Right lobe of liver (tissue), 4 donors: ENCODE results near the gene ADGRA1.

ENCODE experiments used
- CTCF ChIP-seq, 4 donors: fragments of 200-600 bp in 3 of 4; fragments of 450-650 bp in 1 of 4; IDR thresholded peaks; one replicate each; pipeline versions ENCODE4 v1.5.1 to v1.8.0; 2016 to 2022; ENCODE audit warnings: antibody characterized with exemption in 4 of 4, mild to moderate bottlenecking in 2 of 4
- POLR2A ChIP-seq: fragments of 450-650 bp; IDR thresholded peaks from one replicate; pipeline ENCODE4 v1.6.1; 2017; ENCODE audit warnings: antibody characterized with exemption, mild to moderate bottlenecking
- donor health status: DM: no; HTN: no; CAD: no.
- donor health status: DM: no; HTN: no; CAD: no.
- donor health status: DM: no; HTN: yes; CAD: no.

- TF ChIP-seq CTCF (IDR thresholded peaks at IDR 0.05) (no peak), POLR2A (no peak)
These were observed 43.3 kb downstream of the ADGRA1 start for GRCh38 chr10:133131053-133131452.
